PC-9 (cell line): ENCODE data around the gene HLCS. TPM values are rescaled to one million over a fixed set of nuclear protein-coding genes. Genes with fewer than 3 reads are reported as not detected.

Experiments
- BruUV-seq: library from RNA; stranded (reverse); fragments of 400-500 nt; replicated peaks from 2 replicates; lab custom pipeline; 2021; lab: Mats Ljungman, UMichigan
- CTCF ChIA-PET: fragments of 300-600 bp; sonication (Branson Sonifier 250); formaldehyde crosslinking; loops from one replicate; lab custom pipeline; 2022; ENCODE audit warnings: antibody characterized with exemption; lab: Charles Lee
- POLR2A ChIA-PET: fragments of 300-600 bp; sonication (Branson Sonifier 250); formaldehyde crosslinking; loops from one replicate; lab custom pipeline; 2022; ENCODE audit warnings: antibody characterized with exemption; ENCODE audit not compliant: unreplicated experiment; lab: Charles Lee
- DNase-seq, 2 experiments: peaks; one replicate each; pipeline versions ENCODE4 v3.0.0 to v3.0.0-alpha.2; 2015 to 2022; ENCODE audit warnings: mixed read lengths in 1 of 2
- H2AFZ ChIP-seq: fragments of 200-600 bp; sonication (generic); 2 replicates; pipeline ENCODE4 v1.8.1; 2017; ENCODE audit warnings: antibody characterized with exemption
- H3F3A ChIP-seq: fragments of 200-600 bp; sonication (generic); 2 replicates; pipeline ENCODE4 v1.8.1; 2017; ENCODE audit warnings: antibody characterized with exemption, mild to moderate bottlenecking, low read depth; ENCODE audit not compliant: insufficient read depth
- H3K27ac ChIP-seq: fragments of 200-600 bp; sonication (generic); 2 replicates; pipeline ENCODE4 v1.6.1; 2016; ENCODE audit warnings: mixed run types
- H3K27me3 ChIP-seq: fragments of 200-600 bp; sonication (generic); 2 replicates; pipeline ENCODE4 v1.6.1; 2016; ENCODE audit warnings: low read depth, mixed run types; ENCODE audit not compliant: insufficient read depth
- H3K36me3 ChIP-seq: fragments of 200-600 bp; sonication (generic); 2 replicates; pipeline ENCODE4 v1.6.1; 2016; ENCODE audit warnings: low read depth, mixed run types
- H3K4me1 ChIP-seq: fragments of 200-600 bp; sonication (generic); replicated peaks from 2 replicates; pipeline ENCODE4 v1.6.1; 2016; ENCODE audit warnings: mixed run types; ENCODE audit not compliant: insufficient read depth
- H3K4me2 ChIP-seq: fragments of 200-600 bp; sonication (generic); 2 replicates; pipeline ENCODE4 v1.6.1; 2017; ENCODE audit warnings: mixed run types
- H3K4me3 ChIP-seq: fragments of 200-600 bp; sonication (generic); 2 replicates; pipeline ENCODE4 v1.6.1; 2016; ENCODE audit warnings: mixed run types
- H3K79me2 ChIP-seq: fragments of 200-600 bp; sonication (generic); 2 replicates; pipeline ENCODE4 v1.6.1; 2017; ENCODE audit warnings: low read depth, mixed run types
- H3K9me2 ChIP-seq: fragments of 200-600 bp; sonication (generic); 2 replicates; pipeline ENCODE4 v1.8.1; 2017; ENCODE audit warnings: mild to moderate bottlenecking; ENCODE audit not compliant: insufficient read depth
- H3K9me3 ChIP-seq: fragments of 200-600 bp; sonication (generic); 2 replicates; pipeline ENCODE4 v1.8.1; 2016; ENCODE audit warnings: low read depth; ENCODE audit not compliant: insufficient read depth
- H4K20me1 ChIP-seq: fragments of 200-600 bp; sonication (generic); 2 replicates; pipeline ENCODE4 v1.8.1; 2017; ENCODE audit not compliant: insufficient read depth
- CTCF ChIP-seq: fragments of 200-600 bp; sonication (generic); conservative IDR thresholded peaks from 2 replicates; pipeline ENCODE4 v1.6.1; 2017; ENCODE audit warnings: mixed run types, antibody characterized with exemption, mild to moderate bottlenecking, moderate library complexity
- EZH2 ChIP-seq: fragments of 200-600 bp; sonication (generic); IDR thresholded peaks from 2 replicates; pipeline ENCODE4 v1.8.0; 2017; ENCODE audit warnings: antibody characterized with exemption, low read depth
- intact Hi-C: fragments of 100-400 bp; cut with micrococcal nuclease; formaldehyde crosslinking; loops from one replicate; pipeline ENCODE4 v1.10.0; 2022; ENCODE audit not compliant: unreplicated experiment
- total RNA-seq: library from RNA; stranded (reverse); gene quantifications from 2 replicates; pipeline ENCODE4 v1.2.3, GENCODE V29; 2021

The HLCS gene
- total RNA-seq, 1 experiment from 2014 or later = 21.6 TPM

- peaks cover 14% of the 10 kb centered on the region; the same call in 1 of the 2 replicates for H3K4me1 ChIP-seq
- no peaks in the 10 kb centered on the region for H3K9me3 ChIP-seq
- peaks cover 13% of the 10 kb centered on the region; the same call in 1 of the 2 replicates for H3F3A ChIP-seq
- no peaks in the 10 kb centered on the region for H4K20me1 ChIP-seq
- no peak overlapping the region for H3K4me2 ChIP-seq
- H3K36me3 ChIP-seq = no peaks in the 10 kb centered on the region
- CTCF ChIA-PET = no interaction called here
- intact Hi-C loops = no loop called here
- POLR2A ChIA-PET = no interaction called here
- H3K4me3 ChIP-seq = no peak overlapping the region
- no peak for TF ChIP-seq EZH2
- no peak for TF ChIP-seq CTCF
- H3K9me2 ChIP-seq = no peaks in the 10 kb centered on the region
- no peak for DNase-seq
- no peak overlapping the region for H2AFZ ChIP-seq
- H3K79me2 ChIP-seq = peaks cover 11% of the 10 kb centered on the region; the same call in 1 of the 2 replicates
- H3K27ac ChIP-seq = no peak overlapping the region
- BruUV-seq = no TSS peak
- H3K27me3 ChIP-seq = no peaks in the 10 kb centered on the region
Measured at GRCh38 chr21:36968976-36969375, 2.5 kb upstream of the HLCS start.

GRCh38 chr21:36968414-36968813 lies 1.9 kb upstream of the HLCS start:
- BruUV-seq = no TSS peak
- Histone ChIP-seq H3F3A (peaks cover 13% of the 10 kb centered on the region; the same call in 1 of the 2 replicates), H3K9me2 (no peaks in the 10 kb centered on the region), H3K4me3 (no peak overlapping the region), H4K20me1 (no peaks in the 10 kb centered on the region), H3K4me1 (peaks cover 14% of the 10 kb centered on the region; the same call in 1 of the 2 replicates), H3K4me2 (no peak overlapping the region), H3K36me3 (no peaks in the 10 kb centered on the region), H2AFZ (no peak overlapping the region), H3K9me3 (no peaks in the 10 kb centered on the region), H3K27ac (no peak overlapping the region), H3K27me3 (no peaks in the 10 kb centered on the region), H3K79me2 (peaks cover 14% of the 10 kb centered on the region; the same call in 1 of the 2 replicates)
- no peak for DNase-seq
- POLR2A ChIA-PET = no interaction called here
- intact Hi-C loops = no loop called here
- CTCF ChIA-PET = no interaction called here
- TF ChIP-seq CTCF = no peak
- TF ChIP-seq EZH2 = no peak

GRCh38 chr21:36966821-36967768 lies 626 bp upstream of the HLCS start:
- DNase-seq = no peak
- intact Hi-C loops = loop anchor here (2.0 kb wide), 1 partner anchor 22 kb away; no protein-coding TSS in a partner anchor
- H3K36me3 ChIP-seq = no peaks in the 10 kb centered on the region
- ChIA-PET CTCF (interaction anchor here (0.6 to 0.8 kb wide), 2 partner anchors 22 to 113 kb away, joined by 8 to 10 read pairs; no protein-coding TSS in a partner anchor), POLR2A (interaction anchor here (0.6 to 0.7 kb wide), 4 partner anchors 10 to 512 kb away, joined by 3 to 10 read pairs (median 6); no protein-coding TSS in a partner anchor)
- H3K4me2 ChIP-seq = peak overlapping the region; percentile 79
- H3K27me3 ChIP-seq = no peaks in the 10 kb centered on the region
- H2AFZ ChIP-seq = peak overlapping the region; percentile 69; the same call in 1 of the 2 replicates
- BruUV-seq = TSS peak; percentile 56
- H3K4me3 ChIP-seq = peak overlapping the region; percentile 54; the same call in 1 of the 2 replicates
- no peaks in the 10 kb centered on the region for H4K20me1 ChIP-seq
- H3K9me2 ChIP-seq = no peaks in the 10 kb centered on the region
- H3K27ac ChIP-seq = peak overlapping the region; percentile 39; the same call in 1 of the 2 replicates
- no peaks in the 10 kb centered on the region for H3K9me3 ChIP-seq
- peaks cover 13% of the 10 kb centered on the region; the same call in 1 of the 2 replicates for H3F3A ChIP-seq
- peaks cover 14% of the 10 kb centered on the region; the same call in 1 of the 2 replicates for H3K79me2 ChIP-seq
- peaks cover 14% of the 10 kb centered on the region; the same call in 1 of the 2 replicates for H3K4me1 ChIP-seq
- no peak for TF ChIP-seq EZH2
- TF ChIP-seq CTCF = no peak
